Epidermal melanocyte (primary cell): Measurements from ENCODE around the gene ARID1B.
A peak's percentile ranks its signal among the peaks of the same experiment; 100 is the strongest.
"Not testable (repeated sequence)": the region's sequence is repeated elsewhere in the genome, so short reads cannot be mapped to it uniquely, and the experiment has no call there.

ENCODE experiments used
- DNase-seq: peaks from one replicate; pipeline ENCODE4 v3.0.0; 2011; ENCODE audit warnings: low spot score; ENCODE audit not compliant: insufficient read length

ARID1B gene

DNA sequence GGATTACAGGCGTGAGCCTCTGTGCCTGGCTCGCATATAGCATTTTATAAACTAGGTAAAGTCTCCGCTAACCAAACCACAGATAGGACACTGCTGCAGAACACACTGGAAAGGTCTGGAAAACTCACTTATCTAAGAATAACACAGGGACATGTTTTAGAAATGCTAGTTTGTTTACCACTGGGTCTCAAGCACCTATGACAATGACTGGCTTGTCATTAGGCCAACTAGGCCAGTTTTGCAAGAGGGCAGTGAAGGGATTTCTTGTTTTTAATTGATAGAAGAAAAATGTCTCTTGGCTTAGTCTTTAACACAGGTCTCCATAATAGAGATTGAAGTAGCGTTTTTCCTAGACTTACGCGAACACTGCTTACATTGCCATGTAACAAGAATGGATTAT is 344.7 kb downstream of the ARID1B start:
- DNase-seq = no peak

DNA sequence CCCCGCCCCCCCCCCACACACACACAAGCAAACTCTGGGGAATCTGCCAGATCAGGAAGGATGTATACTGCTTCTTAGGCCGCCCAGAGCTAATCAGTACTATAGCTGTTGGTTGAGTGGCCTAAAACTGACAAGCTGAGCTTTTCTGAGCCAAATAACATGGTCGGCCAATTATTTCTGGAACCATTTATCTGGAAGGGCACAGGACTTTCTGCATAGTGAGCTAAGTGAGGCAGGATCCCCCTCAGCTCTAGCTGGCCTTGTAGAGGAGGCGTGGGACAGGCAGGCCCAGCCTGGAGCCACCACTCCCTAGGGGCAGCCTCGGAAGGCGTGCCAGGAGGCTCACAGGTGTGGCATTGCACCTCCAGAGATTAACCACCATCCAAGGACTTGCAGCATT is 346.1 kb downstream of the ARID1B start:
- no peak for DNase-seq

DNA sequence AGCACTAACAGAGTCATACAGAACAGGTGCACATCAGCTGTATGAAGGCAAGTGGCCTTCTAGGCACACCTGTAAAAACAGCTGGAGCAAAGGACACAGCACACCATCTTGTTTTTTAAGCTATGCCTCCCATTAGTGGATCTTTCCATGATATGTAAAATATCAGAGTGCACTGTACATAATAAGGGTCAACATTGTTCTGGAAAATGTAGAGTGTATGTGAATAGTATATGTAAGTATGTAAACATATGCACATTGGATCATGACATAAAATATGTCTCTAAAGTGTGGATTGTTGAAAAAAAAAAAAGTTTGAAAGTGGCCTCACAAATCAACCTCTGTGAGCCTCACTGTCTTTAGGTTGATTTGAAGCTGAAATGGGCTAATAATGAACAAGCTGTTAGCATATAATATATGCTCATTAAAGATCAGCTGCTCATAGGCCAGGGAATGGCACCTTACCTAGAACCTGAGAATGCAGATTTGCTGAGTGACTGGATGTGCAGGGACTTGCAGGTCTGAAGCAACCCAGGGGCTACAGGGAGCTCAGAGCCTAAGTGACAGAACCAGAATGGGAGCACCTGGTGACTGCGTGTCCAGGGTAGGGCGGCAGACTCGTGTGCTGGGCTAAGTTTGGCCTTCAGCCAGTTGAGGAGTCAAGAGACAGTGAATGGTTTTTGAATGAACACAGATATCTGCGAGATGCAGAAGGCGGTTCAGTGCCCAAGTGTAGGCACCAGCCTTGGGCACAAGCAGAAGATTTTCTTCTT is 347.5 kb downstream of the ARID1B start:
- DNase-seq = no peak

DNA sequence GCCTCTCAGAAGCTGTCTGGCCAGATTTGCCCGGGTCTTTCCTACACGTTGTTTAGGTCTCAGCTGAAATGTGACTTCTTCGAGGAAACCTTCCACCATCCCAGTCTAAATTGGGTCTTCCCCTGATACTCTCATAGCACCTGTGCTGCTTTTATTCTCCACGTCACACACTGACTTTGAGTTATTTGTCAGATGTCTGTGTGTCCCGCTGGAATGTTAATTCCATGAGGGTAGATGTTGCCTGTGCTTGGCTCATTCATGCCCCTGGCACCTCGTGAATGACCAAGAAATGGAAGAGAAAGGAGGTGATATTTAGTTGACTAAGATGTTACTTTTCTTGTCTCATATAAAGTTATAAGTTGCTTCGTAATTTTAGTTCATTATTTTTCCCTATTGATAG is 348.4 kb downstream of the ARID1B start:
- DNase-seq = no peak

DNA sequence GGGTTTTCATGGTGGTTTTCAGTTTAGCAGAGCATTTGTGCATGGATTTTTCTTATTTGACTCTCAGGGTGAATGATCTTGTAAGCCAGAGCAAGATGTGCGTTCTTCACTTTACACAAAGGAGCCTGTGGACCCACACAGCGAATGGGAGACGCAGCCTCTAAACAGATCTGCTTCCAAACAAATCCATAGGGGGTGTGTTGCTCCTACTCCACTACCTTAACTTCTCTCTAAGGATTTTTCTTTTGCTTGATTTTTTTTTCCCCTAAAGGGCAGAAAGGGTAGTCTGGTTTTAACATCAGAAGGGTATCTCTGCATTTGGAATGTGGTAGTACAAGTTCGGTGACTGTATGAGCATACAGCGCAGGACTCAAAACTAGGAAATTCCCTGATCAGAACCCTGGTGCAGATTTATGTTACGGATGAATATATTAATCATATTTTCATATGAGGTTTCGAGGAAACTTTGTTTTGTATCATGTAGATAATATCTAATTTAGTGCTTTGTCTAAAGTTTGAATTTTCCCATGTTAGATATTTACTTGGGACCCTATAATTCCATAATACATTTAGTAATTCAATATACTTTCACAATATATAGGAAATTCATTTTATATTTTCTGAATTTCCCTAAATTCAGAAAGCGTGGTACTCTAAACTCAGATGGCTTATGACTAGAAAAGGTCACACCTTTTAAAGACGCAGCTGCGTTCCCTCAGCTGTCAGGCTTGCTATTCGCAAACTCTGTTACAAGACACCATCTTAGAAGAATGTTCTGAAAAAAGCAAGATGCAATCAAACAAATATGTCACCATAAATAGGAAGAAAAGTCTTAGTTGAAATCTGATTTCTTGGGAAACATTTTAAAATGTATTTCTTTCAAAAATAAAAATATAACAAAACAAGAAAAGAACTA is 349.3 kb downstream of the ARID1B start:
- DNase-seq = no peak

DNA sequence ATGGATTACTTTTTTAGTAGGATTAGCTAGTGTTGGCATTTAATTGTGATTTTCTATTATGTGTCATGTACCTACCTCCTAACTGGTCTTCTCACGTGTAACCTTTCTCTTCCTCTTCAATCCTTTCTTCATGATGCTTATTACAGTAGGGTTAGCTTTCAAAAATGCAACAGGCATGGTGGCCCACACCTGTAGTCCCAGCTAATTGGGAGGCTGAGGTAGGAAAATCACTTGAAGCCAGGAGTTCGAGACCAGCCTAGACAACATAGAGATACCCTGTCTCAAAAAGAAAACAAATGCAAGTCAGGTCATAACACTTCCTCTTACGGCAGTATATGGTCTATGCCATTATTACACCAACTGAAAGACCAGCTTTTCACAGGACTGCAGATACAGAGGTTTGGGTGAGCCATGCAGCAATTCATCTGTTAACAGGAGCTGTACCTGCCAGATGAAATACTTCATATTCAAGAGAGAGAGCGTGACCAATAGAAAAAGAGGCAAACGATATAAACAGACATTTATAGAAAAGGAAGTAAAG is 351.1 kb downstream of the ARID1B start:
- no peak for DNase-seq

DNA sequence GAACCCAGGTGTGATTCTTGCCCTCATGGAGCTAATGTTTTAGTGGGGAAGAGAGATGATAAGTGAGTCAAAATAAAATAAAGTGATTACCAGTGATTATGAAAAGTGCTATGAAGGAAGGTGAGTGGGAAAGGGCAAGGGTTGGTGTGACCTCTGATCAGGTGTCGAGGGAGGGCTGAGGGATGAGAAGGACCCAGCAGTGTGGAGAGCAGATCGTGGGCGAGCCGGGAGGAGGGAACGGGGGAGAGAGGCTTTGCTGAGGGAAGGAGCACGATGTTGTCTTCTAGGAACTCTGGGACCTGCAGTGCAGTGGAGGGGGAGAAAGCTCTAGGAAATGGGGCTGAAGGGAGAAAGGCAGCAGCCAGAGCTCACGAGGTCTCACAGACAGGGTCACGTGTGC is 354.1 kb downstream of the ARID1B start:
- DNase-seq = no peak

DNA sequence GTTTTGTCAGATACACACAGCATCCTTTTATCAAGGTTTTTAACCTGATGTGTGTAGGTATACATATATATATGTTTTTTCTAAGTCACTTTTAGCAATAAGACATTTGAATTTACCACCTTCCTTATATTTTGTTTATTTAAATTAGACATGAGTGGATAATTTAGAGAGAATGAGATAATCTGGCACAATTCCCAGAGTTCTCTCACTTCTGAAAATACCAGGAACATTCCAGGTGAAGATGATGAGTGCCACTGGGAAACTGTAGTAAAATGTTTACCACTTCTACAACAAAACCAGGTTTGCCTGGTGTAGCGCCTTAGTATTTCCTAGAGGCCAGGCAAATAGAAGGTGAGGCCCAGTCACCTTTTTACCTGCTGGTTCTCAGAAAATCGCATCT is 356.7 kb downstream of the ARID1B start:
- DNase-seq = no peak

DNA sequence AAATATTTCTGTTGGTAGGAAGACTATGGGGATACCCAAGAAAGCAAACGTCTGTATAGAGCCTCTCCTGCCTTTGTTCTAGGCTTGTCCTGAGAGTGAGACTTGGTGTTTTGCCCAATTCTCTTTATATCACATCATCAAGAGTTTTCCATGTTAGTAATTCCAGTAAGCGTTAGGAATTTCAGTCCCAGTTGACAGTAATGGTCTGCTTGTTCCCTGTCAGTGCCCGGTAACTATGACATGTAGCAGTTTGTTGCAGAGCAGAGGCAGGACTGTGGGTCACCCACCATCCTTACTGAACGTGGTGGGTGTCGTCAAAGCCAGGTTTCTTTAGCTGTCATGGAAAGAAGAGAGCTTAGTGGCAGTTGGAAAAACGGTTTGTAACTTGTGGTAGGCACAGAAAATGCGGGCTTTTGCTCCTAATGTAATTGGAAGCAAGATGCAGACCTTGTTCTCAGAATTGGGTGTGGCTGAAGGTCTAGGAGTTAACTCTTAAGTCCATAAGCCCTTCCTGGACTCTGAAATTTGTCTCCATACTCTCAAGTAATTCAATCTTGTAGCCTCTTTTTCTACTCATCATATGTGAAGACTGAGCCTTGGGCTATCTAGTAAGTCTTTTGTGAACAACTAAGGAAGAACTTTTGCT is 357.3 kb downstream of the ARID1B start:
- no peak for DNase-seq

DNA sequence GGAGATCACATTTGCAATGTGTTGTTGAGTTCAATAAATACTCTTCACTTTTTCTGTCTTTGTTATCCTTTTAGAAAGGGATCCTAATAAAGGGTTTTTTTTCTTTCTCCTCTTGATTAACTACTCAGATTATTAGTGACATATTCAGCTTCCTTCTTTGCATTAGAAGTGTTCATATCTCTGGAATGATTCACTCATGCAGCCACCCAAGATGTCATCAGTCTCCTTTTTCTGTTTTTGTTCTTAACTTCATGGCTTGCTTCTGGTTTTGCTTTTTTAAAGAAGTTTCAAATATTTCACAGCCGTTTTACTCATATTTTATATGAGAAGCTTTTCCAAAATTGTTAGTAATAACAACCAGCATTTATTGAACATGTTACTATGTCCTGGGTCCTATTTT is 358.5 kb downstream of the ARID1B start:
- DNase-seq = no peak

DNA sequence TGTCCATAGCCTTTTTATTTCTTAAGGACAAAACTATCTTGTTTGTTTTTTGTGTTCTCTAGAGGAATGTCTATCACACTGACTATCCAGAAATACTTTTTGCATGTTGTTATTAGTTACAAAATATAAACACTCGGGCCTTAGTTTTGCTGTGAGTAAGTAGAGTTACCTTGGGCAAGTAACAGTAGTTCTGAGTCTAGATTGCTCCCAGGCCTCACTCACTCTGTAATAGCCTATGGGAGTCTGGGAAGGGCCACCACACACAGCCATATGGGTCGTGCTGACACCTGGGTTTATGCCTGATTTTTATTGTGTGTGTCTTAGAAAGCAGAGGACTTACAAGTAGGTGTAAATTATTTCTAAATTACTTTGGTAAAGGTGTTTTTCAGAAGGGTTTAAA is 360.3 kb downstream of the ARID1B start:
- DNase-seq = no peak

DNA sequence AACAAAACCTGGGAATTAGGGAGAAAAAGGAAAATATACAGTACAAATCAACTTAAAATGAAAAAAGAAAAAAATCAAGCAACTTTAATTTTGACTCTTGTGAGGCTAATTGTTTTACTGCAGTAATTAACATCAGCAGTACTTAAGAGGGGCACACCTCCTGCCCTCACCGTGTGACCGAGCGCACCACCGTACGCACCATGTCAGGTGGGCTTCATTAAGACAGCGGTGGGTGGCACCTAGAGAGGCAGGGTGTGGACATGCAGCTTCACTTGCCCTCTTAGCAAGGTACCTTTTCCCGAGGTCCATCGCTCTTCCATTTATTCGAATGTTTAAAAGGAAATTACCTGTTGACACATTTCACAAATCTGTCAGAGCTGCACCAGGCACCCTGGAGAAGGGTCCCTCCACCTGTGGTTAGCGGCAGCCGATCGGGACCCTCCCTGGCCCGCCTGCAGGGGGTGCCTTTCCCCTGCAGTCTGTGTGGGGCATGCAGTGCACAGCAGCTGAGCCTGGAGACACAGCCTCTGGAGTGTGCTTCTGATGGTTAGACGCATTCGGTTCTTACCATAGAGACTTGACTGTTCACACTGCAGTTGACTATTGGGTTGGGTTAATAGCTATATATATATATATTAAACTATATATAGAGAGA is 362.0 kb downstream of the ARID1B start:
- no peak for DNase-seq

DNA sequence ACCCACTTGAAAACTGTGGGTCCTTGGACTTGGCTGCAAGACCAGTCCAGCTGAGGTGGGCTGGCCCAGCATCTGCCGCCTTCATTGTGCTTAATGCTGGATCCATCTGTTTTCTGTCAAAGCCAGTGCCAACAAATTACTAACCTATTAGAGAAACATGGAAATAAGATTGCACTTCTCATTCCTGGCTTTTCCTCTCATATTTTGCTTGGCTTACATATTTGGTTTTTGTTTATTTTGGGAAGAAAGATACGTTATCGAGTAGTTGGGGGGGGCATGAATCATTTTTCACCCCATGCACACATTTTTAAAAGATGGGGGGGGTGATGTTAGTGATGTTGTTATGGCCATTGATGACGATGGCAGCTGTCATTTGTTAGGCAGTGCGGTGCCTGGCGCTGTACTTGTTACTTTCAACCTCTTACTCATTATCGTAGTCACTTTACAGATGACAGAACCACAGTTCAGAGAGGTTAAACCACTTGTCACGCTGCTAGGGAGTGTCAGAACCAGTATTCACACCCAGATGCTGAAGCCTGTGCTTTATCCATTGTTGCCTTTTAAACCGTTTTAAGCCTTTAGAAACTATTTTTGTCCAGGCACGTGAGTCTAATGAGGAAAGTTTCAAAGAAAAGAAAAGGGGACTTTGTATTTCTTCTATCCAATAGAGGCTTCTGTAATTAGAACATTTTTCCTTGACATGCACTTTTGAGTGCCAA is 366.2 kb downstream of the ARID1B start:
- DNase-seq = no peak

DNA sequence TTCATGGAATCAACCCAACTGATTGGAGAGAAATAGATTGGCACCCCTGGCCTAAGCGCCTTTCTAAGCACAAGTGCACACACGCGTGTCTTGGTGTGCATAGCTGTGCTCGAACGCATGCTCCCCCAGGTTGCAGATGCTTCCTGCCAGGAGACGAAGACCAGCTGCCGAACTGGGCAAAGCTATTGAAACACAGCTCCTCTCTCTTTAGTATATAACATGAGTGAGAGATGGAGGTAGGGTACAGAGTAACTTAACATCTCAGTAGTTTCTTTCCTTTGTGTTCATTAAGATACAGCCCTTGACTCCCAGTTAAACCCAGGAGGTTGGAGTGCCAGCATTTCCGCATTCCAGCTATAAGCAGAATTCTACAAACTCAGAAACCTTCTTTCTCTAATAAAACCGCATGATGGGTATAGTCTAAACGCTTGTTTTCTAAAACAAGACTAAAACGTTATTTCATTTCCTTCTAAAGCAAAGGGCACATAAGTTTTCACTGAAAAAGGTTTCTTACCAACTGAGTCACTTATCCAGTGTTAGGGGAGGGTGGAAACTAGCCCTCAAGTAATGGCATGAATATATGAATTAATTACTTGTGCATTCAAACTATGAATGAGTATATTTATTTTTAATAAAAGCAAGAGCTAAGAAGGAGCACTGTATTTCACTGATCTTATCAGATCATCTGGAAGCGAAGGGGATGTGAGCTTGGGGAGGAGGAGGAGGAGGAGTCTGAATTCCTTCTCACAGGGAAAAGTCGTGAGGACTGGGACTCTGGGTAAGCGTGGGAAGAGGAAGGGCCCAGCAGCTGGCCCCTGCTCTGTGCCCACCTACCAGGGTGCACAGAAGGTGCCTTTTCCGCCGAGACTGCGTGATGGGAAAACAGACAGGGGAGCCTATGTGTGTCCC is 367.0 kb downstream of the ARID1B start:
- DNase-seq = peak; percentile 63

DNA sequence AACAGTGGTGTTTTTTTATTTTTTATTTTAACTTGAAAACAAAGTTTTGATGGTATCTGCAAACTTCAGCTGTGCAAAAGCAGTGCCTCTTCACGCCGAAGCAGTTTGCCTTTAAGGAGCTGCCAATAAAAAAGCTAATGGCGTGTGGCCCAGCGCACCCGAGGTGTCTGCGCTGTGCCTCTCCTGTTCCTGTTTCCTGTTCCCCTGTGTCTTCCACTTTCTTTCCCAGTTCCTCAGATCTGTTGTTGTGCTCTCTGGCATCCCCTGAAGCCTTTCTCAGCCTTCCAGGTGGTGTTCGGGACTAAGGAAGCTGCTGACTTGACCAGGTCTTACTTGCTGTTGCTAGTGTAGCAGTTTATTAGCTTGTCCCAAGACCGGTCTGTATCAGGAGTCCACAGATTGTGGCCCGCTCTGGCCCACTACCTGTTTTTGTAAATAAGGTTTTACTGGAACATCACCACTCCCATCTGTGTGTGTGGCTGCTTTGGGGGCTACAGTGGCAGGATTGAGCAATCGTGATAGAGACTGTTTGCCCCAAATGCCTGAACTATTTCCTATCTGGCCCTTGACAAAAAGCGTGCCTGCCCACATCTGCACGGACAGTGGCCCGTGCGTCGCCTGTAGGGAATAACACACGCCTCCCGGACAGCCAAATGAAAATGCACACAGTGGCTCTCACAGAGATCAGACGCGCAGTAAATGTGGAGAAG is 367.8 kb downstream of the ARID1B start:
- DNase-seq = no peak

DNA sequence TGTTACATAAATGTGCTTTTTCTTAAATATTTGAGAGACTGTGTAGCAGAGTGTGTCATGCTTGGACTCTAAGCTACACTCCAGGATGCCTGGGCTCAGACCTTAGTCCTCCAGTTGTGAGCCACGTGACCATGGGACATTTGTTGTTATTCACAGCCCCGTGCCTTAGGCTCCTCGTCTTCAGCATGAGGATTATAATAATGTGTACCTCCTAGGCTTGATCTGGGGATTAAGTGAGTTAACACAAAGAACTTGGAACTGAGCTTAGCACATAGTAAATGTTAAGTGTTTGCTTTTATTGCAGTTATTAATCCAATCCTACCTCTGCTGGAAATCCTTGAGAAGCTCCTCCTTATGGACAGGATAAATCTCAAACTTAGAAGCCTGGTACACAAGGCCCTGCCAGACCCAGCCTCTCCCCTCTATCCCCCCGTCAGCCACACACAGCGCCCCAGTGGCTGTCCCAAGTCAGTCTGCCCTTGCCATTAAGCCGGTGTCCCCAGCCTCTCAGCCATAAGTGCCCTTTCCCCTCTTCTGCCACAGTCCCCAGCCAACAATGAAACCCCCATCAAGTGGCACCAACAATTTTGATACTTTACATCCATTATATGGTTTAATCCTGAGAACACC is 368.6 kb downstream of the ARID1B start:
- DNase-seq = no peak

DNA sequence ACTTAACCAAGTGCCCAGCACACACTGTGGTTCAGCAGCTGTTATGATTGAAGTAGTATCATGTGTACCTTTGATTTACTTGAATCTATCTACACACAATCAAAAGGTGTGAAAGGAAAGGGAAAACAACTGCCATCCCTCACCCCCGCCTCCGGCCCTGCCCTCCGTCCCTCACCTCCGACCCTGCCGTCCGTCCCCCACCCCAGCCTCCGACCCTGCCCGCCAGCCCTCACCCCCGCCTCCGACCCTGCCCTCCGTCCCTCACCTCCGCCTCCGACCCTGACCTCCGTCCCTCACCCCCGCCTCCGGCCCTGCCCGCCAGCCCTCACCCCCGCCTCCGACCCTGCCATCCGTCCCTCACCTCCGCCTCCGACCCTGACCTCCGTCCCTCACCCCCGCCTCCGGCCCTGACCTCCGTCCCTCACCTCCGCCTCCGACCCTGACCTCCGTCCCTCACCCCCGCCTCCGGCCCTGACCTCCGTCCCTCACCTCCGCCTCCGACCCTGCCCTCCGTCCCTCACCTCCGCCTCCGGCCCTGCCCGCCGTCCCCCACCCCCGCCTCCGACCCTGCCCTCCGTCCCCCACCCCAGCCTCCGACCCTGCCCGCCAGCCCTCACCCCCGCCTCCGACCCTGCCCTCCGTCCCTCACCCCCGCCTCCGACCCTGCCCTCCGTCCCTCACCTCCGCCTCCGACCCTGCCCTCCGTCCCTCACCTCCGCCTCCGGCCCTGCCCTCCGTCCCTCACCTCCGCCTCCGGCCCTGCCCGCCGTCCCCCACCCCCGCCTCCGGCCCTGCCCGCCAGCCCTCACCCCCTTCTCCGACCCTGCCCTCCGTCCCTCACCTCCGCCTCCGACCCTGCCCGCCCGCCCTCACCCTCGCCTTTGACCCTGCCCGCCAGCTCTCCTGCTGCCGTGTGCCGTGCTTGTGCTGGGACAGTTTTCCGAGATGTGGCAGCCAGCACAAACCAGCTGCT is 370.2 kb downstream of the ARID1B start:
- not testable (repeated sequence) for DNase-seq
